HG03280 (cell line): Measurements from ENCODE around the gene KMT2A.
"Not testable (repeated sequence)": the region's sequence is repeated elsewhere in the genome, so short reads cannot be mapped to it uniquely, and the experiment has no call there.

Experiments used
- ATAC-seq: cut with Tn5 transposase; IDR thresholded peaks from one replicate; pipeline ENCODE4 v1.9.1; 2021; ENCODE audit warnings: mild to moderate bottlenecking, moderate library complexity; ENCODE audit not compliant: unreplicated experiment

KMT2A gene

GRCh38 chr11:118435893-118436624, at the start of gene KMT2A:
TSS of gene KMT2A (plus strand) at chr11:118436492. CDS start at chr11:118436513, 21 bp downstream.
- ATAC-seq = peak; percentile 62

- no peak for ATAC-seq
Observed at GRCh38 chr11:118396097-118396501, 40.2 kb upstream of the KMT2A start.

- no peak for ATAC-seq
Observed at GRCh38 chr11:118397448-118397847, 38.8 kb upstream of the KMT2A start.

GRCh38 chr11:118398791-118399559, 37.3 kb upstream of the KMT2A start:
- peak; percentile 57 for ATAC-seq

- peak; percentile 59 for ATAC-seq
Observed at GRCh38 chr11:118401151-118401879, 35.0 kb upstream of the KMT2A start, which contains the start of gene ATP5MG. TSS of gene ATP5MG (plus strand) at chr11:118401606. CDS start at chr11:118401666, 60 bp downstream.

- ATAC-seq = no peak
Observed at GRCh38 chr11:118401880-118402590, 34.3 kb upstream of the KMT2A start.

- ATAC-seq = not testable (repeated sequence)
Observed at GRCh38 chr11:118402594-118402993, 33.7 kb upstream of the KMT2A start.

- no peak for ATAC-seq
Observed at GRCh38 chr11:118406599-118407166, 29.6 kb upstream of the KMT2A start.

GRCh38 chr11:118410055-118410745, 26.1 kb upstream of the KMT2A start:
- ATAC-seq = peak; percentile 54

GRCh38 chr11:118411530-118411929, 24.8 kb upstream of the KMT2A start:
- ATAC-seq = no peak

- ATAC-seq = no peak
Observed at GRCh38 chr11:118412921-118413320, 23.4 kb upstream of the KMT2A start.

GRCh38 chr11:118415062-118415738, 21.1 kb upstream of the KMT2A start:
- ATAC-seq = no peak

- ATAC-seq = no peak
Observed at GRCh38 chr11:118415739-118416068, 20.6 kb upstream of the KMT2A start.

GRCh38 chr11:118416900-118417299, 19.4 kb upstream of the KMT2A start:
- not testable (repeated sequence) for ATAC-seq

GRCh38 chr11:118417801-118418200, 18.5 kb upstream of the KMT2A start:
- ATAC-seq = no peak

- ATAC-seq = no peak
Observed at GRCh38 chr11:118418766-118419165, 17.5 kb upstream of the KMT2A start.

GRCh38 chr11:118427707-118428106, 8.6 kb upstream of the KMT2A start:
- ATAC-seq = no peak

GRCh38 chr11:118430956-118431355, 5.3 kb upstream of the KMT2A start:
- no peak for ATAC-seq

GRCh38 chr11:118434123-118434552, 2.2 kb upstream of the KMT2A start:
- no peak for ATAC-seq
